HL-60 (cell line): ENCODE results near the gene STRADB.
"Not testable (repeated sequence)": the region's sequence is repeated elsewhere in the genome, so short reads cannot be mapped to it uniquely, and the experiment has no call there.

Experiments
- DNase-seq, 2 experiments: peaks; one replicate each; pipeline ENCODE4 v3.0.0-alpha.2; 2010 to 2020; ENCODE audit warnings: low read depth in 1 of 2, low spot score in 1 of 2
- H3K27ac ChIP-seq: fragments of 250-450 bp; sonication (Bioruptor Pico); replicated peaks from 2 replicates; pipeline ENCODE4 v1.5.1; 2020; ENCODE audit warnings: mild to moderate bottlenecking, moderate library complexity
- H3K27me3 ChIP-seq: fragments of 250-450 bp; sonication (Bioruptor Pico); 2 replicates; pipeline ENCODE4 v1.5.1; 2021; ENCODE audit warnings: mild to moderate bottlenecking, moderate library complexity; ENCODE audit not compliant: insufficient read depth, poor library complexity, severe bottlenecking
- H3K4me3 ChIP-seq: replicated peaks from 2 replicates; pipeline ENCODE4 v1.5.1; 2011; ENCODE audit warnings: mild to moderate bottlenecking, control low read depth, low read length; ENCODE audit not compliant: insufficient read depth
- GABPA ChIP-seq: IDR thresholded peaks from 2 replicates; pipeline ENCODE4 v1.6.1; 2012; ENCODE audit warnings: low read depth
- POLR2AphosphoS5 ChIP-seq: IDR thresholded peaks from 2 replicates; pipeline ENCODE4 v1.6.1; 2012; ENCODE audit warnings: low read depth
- SPI1 ChIP-seq: IDR thresholded peaks from 2 replicates; pipeline ENCODE4 v1.6.1; 2012; ENCODE audit warnings: low read depth, mild to moderate bottlenecking, borderline replicate concordance
- TF ChIP-seq, protein P1 (sequence below): IDR thresholded peaks from 2 replicates; pipeline ENCODE4 v1.6.1; 2012; ENCODE audit warnings: low read depth; ENCODE audit not compliant: insufficient replicate concordance
- TF ChIP-seq, protein P2 (sequence below): IDR thresholded peaks from one replicate; pipeline ENCODE4 v1.5.1; 2011; ENCODE audit warnings: low read length, control low read depth, inconsistent platforms; ENCODE audit not compliant: insufficient read depth

The STRADB gene

DNA sequence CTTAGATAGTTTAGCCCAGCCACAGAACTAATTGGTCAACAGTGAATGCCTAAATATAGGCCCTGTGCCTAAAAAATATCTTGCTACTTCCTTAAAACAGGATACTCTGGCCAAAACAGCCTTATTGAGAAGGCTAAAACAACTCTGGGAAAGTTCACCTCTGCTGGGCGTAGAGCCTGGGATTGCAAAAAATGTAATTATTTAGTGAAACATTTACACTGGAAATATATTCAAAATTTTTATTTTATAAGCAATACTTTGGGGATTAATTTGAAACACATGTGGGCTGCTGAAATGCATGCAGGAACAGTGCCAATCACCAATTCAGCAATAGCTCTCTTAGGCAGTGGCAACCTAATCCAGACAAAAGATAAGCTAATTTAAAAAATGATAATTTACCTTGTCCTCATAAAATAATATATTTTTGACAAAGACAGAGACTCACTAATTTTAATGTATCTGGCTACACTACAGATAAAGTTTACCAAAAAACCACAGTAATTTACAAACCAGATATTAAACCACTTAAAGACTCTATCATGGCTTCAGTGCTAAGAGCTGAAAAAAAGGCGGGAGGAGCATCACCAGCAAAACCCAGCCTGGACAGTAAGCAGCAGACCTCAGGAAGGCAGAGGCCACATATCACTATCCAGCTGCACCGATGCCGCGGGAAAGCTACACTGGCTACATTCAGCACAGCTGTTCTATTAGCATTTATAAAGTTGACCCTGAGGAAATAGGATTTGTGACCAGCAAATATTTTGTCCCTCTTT is 18.7 kb upstream of the STRADB start:
- DNase-seq = no peak
- Histone ChIP-seq H3K27me3 (no peaks in the 10 kb centered on the region), H3K4me3 (no peak overlapping the region), H3K27ac (no peak overlapping the region)
- TF ChIP-seq SPI1 = no peak
- TF ChIP-seq, protein P1, sequence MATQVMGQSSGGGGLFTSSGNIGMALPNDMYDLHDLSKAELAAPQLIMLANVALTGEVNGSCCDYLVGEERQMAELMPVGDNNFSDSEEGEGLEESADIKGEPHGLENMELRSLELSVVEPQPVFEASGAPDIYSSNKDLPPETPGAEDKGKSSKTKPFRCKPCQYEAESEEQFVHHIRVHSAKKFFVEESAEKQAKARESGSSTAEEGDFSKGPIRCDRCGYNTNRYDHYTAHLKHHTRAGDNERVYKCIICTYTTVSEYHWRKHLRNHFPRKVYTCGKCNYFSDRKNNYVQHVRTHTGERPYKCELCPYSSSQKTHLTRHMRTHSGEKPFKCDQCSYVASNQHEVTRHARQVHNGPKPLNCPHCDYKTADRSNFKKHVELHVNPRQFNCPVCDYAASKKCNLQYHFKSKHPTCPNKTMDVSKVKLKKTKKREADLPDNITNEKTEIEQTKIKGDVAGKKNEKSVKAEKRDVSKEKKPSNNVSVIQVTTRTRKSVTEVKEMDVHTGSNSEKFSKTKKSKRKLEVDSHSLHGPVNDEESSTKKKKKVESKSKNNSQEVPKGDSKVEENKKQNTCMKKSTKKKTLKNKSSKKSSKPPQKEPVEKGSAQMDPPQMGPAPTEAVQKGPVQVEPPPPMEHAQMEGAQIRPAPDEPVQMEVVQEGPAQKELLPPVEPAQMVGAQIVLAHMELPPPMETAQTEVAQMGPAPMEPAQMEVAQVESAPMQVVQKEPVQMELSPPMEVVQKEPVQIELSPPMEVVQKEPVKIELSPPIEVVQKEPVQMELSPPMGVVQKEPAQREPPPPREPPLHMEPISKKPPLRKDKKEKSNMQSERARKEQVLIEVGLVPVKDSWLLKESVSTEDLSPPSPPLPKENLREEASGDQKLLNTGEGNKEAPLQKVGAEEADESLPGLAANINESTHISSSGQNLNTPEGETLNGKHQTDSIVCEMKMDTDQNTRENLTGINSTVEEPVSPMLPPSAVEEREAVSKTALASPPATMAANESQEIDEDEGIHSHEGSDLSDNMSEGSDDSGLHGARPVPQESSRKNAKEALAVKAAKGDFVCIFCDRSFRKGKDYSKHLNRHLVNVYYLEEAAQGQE = no peak
- TF ChIP-seq POLR2AphosphoS5 = no peak
- TF ChIP-seq, protein P2, sequence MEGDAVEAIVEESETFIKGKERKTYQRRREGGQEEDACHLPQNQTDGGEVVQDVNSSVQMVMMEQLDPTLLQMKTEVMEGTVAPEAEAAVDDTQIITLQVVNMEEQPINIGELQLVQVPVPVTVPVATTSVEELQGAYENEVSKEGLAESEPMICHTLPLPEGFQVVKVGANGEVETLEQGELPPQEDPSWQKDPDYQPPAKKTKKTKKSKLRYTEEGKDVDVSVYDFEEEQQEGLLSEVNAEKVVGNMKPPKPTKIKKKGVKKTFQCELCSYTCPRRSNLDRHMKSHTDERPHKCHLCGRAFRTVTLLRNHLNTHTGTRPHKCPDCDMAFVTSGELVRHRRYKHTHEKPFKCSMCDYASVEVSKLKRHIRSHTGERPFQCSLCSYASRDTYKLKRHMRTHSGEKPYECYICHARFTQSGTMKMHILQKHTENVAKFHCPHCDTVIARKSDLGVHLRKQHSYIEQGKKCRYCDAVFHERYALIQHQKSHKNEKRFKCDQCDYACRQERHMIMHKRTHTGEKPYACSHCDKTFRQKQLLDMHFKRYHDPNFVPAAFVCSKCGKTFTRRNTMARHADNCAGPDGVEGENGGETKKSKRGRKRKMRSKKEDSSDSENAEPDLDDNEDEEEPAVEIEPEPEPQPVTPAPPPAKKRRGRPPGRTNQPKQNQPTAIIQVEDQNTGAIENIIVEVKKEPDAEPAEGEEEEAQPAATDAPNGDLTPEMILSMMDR = no peak
- no peak for TF ChIP-seq GABPA

DNA sequence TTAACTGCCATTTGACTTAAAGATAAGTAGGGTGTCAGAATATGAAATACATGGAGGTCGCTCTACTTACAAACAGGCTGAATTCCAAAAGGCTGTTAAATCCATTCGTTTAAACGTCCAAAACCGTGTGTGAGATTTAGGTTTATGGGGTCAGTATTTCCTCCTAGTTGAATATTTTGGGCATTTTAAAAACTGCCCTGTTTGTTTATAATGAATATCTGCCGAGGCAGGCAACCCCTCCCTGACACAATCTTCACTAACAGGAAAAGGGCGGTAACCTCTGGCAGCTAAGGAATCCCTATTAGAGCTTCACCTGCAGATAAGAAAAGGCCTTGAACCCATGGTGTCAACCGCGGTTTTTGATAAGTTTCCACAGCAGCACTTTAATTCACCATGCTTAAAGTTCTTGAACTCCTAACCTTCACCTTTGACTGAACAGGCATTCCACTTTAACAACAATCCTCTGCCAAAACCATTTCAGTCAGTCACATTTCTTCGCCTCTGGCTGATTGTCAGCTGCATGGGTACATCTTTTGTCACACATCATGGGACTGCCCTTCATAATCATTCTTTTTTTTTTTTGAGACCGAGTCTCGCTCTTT is 18.0 kb upstream of the STRADB start:
- Histone ChIP-seq H3K27me3 (no peaks in the 10 kb centered on the region), H3K27ac (no peak overlapping the region), H3K4me3 (no peak overlapping the region)
- DNase-seq = no peak
- TF ChIP-seq POLR2AphosphoS5 = no peak
- TF ChIP-seq, protein P1 = no peak
- no peak for TF ChIP-seq SPI1
- TF ChIP-seq GABPA = no peak
- TF ChIP-seq, protein P2 = no peak

DNA sequence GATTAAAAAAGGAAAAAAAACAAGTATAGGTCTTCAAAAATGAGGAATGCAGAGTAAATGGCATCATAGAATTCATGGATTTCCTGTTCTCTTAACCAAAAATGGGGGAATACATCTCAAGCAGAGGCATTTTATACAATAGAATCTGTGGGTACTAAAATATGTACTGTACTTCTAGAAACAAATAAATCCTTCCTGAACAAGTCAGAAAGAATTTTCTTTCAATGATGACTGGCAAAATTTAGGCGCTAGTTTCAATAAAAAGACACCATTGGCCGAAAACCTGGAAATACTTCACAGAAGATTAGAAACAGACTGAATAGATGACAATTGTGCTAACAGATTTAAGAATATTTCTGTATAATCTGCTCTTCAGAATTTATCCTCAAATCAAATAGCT is 15.4 kb upstream of the STRADB start:
- no peak overlapping the region for H3K4me3 ChIP-seq
- no peak overlapping the region for H3K27ac ChIP-seq
- TF ChIP-seq POLR2AphosphoS5 (no peak), SPI1 (no peak), GABPA (no peak)
- TF ChIP-seq, protein P1 = no peak
- TF ChIP-seq, protein P2 = no peak
- H3K27me3 ChIP-seq = no peaks in the 10 kb centered on the region
- no peak for DNase-seq

DNA sequence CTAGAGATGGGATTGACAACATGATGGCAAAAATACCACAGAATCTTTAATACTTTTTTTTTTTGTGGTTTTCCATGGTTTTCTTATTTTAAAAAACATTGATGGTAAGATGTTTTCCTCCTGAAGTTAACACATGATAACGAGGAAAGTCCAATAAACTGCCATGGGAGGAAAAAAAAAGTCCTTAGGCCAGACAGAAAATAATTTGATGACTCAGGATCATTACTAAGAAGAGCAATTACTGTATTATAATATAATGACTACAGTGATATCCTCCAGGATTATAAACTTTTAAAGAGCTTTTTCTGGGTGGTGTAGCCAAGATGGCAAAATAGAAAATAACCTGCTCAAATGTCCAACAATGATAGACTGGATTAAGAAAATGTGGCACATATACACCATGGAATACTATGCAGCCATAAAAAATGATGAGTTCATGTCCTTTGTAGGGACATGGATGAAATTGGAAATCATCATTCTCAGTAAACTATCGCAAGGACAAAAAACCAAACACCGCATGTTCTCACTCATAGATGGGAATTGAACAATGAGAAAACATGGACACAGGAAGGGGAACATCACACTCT is 12.1 kb upstream of the STRADB start:
- not testable (repeated sequence) for H3K27ac ChIP-seq, H3K27me3 ChIP-seq

More for the DNA sequence above, 12.1 kb upstream of the STRADB start:
- not testable (repeated sequence) for H3K4me3 ChIP-seq, DNase-seq
